ENCODE data around the gene DQX1.

The DQX1 gene

GRCh38 chr2:74554820-74555531 is 28.9 kb upstream of the DQX1 start:
- no peak overlapping the region for H3K4me3 ChIP-seq (ENCODE audit: low read depth, low read length)
- no peak for TF ChIP-seq CTCF (IDR thresholded peaks at IDR 0.05; ENCODE audit: control insufficient read depth, extremely low read depth, insufficient read depth)
- DNase-seq (ENCODE audit: low read depth): no peak

GRCh38 chr2:74553892-74554819 is 28.1 kb upstream of the DQX1 start, which contains the start of the genes DOK1 and LOXL3:
DOK1 (plus strand) TSS chr2:74554720; CDS start chr2:74554755, 35 bp downstream.
LOXL3 (minus strand) TSS chr2:74553942; CDS start chr2:74552634, 1,308 bp downstream.
- TF ChIP-seq CTCF (IDR thresholded peaks at IDR 0.05; ENCODE audit: control insufficient read depth, extremely low read depth, insufficient read depth): no peak
- no peak for DNase-seq (ENCODE audit: low read depth)

DNA sequence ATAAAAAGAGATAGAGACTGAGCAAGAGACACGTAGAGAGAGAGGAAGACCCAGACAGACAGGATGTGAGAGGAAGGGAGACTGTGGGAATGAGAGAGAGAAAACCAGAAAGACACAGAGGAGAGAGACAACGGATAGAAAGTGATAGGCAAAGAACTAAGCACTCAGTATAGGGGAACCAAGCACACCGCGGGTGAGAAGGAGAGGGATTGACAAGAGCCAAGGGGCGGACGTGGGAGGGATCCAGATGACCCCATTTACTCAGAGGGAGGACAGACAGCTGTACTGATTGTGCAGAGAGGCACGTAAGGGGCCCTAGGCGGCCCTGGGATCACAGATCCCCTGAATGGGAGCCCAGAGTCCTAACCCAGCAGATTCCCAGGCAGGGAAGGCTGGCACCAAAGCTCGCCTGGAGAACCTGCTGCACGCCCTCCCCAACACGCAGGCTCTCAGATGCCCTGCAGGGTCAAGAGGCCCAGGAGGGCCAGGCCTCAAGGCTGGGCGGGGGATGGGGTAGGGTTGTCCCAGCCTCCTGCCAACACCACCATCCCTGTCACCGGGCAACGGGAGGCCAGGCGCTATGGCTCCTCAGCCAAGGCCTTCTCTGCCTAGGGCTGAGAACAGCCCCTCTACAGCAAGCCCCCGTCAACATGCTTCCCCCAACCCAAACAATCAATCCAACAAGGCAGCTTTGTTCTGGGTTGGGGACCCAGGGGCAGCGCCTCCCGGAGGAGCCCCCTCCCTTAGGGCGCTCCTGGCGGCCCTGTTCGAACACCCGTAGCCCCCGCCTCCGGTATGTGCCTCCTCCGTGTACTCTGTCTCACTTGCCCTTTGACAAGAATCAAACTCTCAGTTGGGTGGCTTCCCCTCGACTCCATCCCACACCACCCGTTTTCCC is 27.1 kb upstream of the DQX1 start:
- no peak overlapping the region for H3K4me3 ChIP-seq (ENCODE audit: low read depth, low read length)
- TF ChIP-seq CTCF (IDR thresholded peaks at IDR 0.05; ENCODE audit: control insufficient read depth, extremely low read depth, insufficient read depth): no peak
- DNase-seq (ENCODE audit: low read depth): no peak

More at GRCh38 chr2:74553892-74554819, 28.1 kb upstream of the DQX1 start, which contains the start of the genes DOK1 and LOXL3:
- peak within 1 kb of the TSS; percentile 38 for H3K4me3 ChIP-seq (ENCODE audit: low read depth, low read length)

- no peak overlapping the region for H3K4me3 ChIP-seq (ENCODE audit: low read depth, low read length)
- no peak for TF ChIP-seq CTCF (IDR thresholded peaks at IDR 0.05; ENCODE audit: control insufficient read depth, extremely low read depth, insufficient read depth)
- no peak for DNase-seq (ENCODE audit: low read depth)
These were observed 26.2 kb upstream of the DQX1 start for GRCh38 chr2:74551942-74552913.

DNA sequence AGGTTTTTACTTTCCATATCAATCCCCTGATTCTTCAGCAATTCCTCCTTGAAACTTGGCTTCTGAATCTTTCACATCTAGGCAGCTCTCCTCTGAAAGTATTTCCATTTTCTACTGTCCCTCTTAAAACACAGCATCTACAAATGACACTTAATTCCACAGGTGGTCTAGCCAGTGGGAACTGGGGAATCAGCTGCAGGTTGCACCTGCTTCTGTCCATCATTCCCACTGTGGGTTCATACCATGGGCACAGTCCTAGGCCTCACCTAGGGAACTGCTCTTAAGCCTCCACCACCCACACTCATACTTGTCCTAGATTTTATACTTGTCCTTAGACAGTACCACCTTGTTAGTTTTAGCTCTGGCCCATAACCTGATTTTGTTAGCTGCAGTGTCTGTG is 25.5 kb upstream of the DQX1 start:
- no peak for TF ChIP-seq CTCF (IDR thresholded peaks at IDR 0.05; ENCODE audit: control insufficient read depth, extremely low read depth, insufficient read depth)
- DNase-seq (ENCODE audit: low read depth): no peak
- H3K4me3 ChIP-seq (ENCODE audit: low read depth, low read length): no peak overlapping the region

Data from LNCaP clone FGC (cell line).